Right lobe of liver (tissue), 4 donors: Measurements from ENCODE around the gene HDAC6.

Experiments
- POLR2A ChIP-seq: fragments of 450-650 bp; IDR thresholded peaks from one replicate; pipeline ENCODE4 v1.6.1; 2017; ENCODE audit warnings: antibody characterized with exemption, mild to moderate bottlenecking
- TF ChIP-seq, protein P1 (sequence below), 4 donors: fragments of 200-600 bp in 3 of 4; fragments of 450-650 bp in 1 of 4; IDR thresholded peaks; one replicate each; pipeline versions ENCODE4 v1.5.1 to v1.8.0; 2016 to 2022; ENCODE audit warnings: antibody characterized with exemption in 4 of 4, mild to moderate bottlenecking in 2 of 4
- donor health status: DM: no; HTN: no; CAD: no.
- donor health status: DM: no; HTN: no; CAD: no.
- donor health status: DM: no; HTN: yes; CAD: no.

DNA sequence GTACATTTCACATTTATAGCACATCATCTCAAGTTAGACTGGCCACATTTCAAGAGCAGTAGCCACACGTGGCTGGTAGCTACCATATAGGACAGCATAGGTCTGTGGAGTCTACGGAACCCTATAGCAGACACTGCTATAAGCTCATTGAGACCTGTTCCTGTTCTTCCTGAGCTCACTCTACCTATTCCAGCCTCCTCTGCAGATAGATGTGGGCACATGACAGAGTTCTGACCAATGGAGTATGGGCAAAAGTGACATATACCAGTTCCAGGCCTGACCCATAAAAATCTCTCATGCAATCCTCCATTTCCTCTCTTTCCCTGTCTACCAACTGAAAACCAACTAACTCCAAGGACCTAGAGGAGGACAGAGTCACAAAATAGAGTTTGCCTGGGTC is 3.5 kb upstream of the HDAC6 start:
- no peak for TF ChIP-seq POLR2A
- TF ChIP-seq, protein P1, sequence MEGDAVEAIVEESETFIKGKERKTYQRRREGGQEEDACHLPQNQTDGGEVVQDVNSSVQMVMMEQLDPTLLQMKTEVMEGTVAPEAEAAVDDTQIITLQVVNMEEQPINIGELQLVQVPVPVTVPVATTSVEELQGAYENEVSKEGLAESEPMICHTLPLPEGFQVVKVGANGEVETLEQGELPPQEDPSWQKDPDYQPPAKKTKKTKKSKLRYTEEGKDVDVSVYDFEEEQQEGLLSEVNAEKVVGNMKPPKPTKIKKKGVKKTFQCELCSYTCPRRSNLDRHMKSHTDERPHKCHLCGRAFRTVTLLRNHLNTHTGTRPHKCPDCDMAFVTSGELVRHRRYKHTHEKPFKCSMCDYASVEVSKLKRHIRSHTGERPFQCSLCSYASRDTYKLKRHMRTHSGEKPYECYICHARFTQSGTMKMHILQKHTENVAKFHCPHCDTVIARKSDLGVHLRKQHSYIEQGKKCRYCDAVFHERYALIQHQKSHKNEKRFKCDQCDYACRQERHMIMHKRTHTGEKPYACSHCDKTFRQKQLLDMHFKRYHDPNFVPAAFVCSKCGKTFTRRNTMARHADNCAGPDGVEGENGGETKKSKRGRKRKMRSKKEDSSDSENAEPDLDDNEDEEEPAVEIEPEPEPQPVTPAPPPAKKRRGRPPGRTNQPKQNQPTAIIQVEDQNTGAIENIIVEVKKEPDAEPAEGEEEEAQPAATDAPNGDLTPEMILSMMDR (IDR thresholded peaks at IDR 0.05): no peak
